Neutrophil (primary cell): ENCODE data around the gene CABLES2.
"Not testable (repeated sequence)": the region's sequence is repeated elsewhere in the genome, so short reads cannot be mapped to it uniquely, and the experiment has no call there.

Source experiments
- H3K27ac ChIP-seq: fragments of 200-600 bp; sonication (generic); 2 replicates; pipeline ENCODE4 v1.5.1; 2016; ENCODE audit warnings: mild to moderate bottlenecking, moderate library complexity
- H3K27me3 ChIP-seq: fragments of 200-600 bp; sonication (generic); 2 replicates; pipeline ENCODE4 v1.6.0; 2016; ENCODE audit warnings: mild to moderate bottlenecking
- H3K36me3 ChIP-seq: fragments of 200-600 bp; sonication (generic); 2 replicates; pipeline ENCODE4 v1.5.1; 2017
- H3K4me1 ChIP-seq, 2 experiments: fragments of 200-600 bp in 1 of 2; sonication (generic) in 1 of 2; 1 replicate in 1 of 2; 2 replicates in 1 of 2; pipeline versions ENCODE4 v1.5.1 to v1.6.1; 2013 to 2016; ENCODE audit warnings: low read depth in 1 of 2, low read length in 1 of 2, mild to moderate bottlenecking in 1 of 2, moderate library complexity in 1 of 2; ENCODE audit not compliant: control insufficient read depth in 1 of 2, insufficient read depth in 1 of 2
- H3K4me3 ChIP-seq, 2 experiments: fragments of 200-600 bp in 1 of 2; sonication (generic) in 1 of 2; 1 replicate in 1 of 2; 2 replicates in 1 of 2; pipeline ENCODE4 v1.5.1; 2013 to 2016; ENCODE audit warnings: low read depth in 1 of 2, low read length in 1 of 2, mild to moderate bottlenecking in 1 of 2, moderate library complexity in 1 of 2
- H3K9me3 ChIP-seq: fragments of 200-600 bp; sonication (generic); 2 replicates; pipeline ENCODE4 v1.5.1; 2016
- CTCF ChIP-seq: fragments of 200-600 bp; sonication (generic); IDR thresholded peaks from 2 replicates; pipeline ENCODE4 v1.5.1; 2016; ENCODE audit warnings: antibody characterized with exemption

CABLES2 gene

GRCh38 chr20:62427172-62428001 lies 20.3 kb upstream of the CABLES2 start, which contains the start of gene RBBP8NL:
RBBP8NL (minus strand) TSS chr20:62427539; CDS start chr20:62419647, 7,892 bp downstream.
- no peak within 1 kb of the TSS for H3K4me3 ChIP-seq
- no peak within 1 kb of the TSS for H3K27ac ChIP-seq
- no peaks in the 10 kb centered on the region for H3K9me3 ChIP-seq
- no peaks in the 10 kb centered on the region for H3K36me3 ChIP-seq
- TF ChIP-seq CTCF: no peak
- H3K27me3 ChIP-seq: peaks cover 42% of the 10 kb centered on the region
- no peaks in the 10 kb centered on the region for H3K4me1 ChIP-seq

- Histone ChIP-seq H3K27ac (no peak overlapping the region), H3K4me3 (no peak overlapping the region), H3K9me3 (no peaks in the 10 kb centered on the region), H3K27me3 (peaks cover 35% of the 10 kb centered on the region), H3K36me3 (no peaks in the 10 kb centered on the region), H3K4me1 (no peaks in the 10 kb centered on the region)
- no peak for TF ChIP-seq CTCF
Measured at GRCh38 chr20:62426699-62427131, 19.6 kb upstream of the CABLES2 start.

GRCh38 chr20:62426059-62426348 lies 18.9 kb upstream of the CABLES2 start:
- not testable (repeated sequence) for H3K36me3 ChIP-seq, H3K27ac ChIP-seq, H3K9me3 ChIP-seq, H3K4me3 ChIP-seq, H3K4me1 ChIP-seq
- H3K27me3 ChIP-seq: peaks cover 34% of the 10 kb centered on the region

GRCh38 chr20:62425281-62426058 lies 18.4 kb upstream of the CABLES2 start:
- H3K27me3 ChIP-seq: peaks cover 34% of the 10 kb centered on the region
- no peak overlapping the region for H3K4me3 ChIP-seq
- H3K9me3 ChIP-seq: no peaks in the 10 kb centered on the region
- no peaks in the 10 kb centered on the region for H3K4me1 ChIP-seq
- no peaks in the 10 kb centered on the region for H3K36me3 ChIP-seq
- no peak for TF ChIP-seq CTCF
- no peak overlapping the region for H3K27ac ChIP-seq

- H3K36me3 ChIP-seq: no peaks in the 10 kb centered on the region
- H3K27ac ChIP-seq: no peak overlapping the region
- no peaks in the 10 kb centered on the region for H3K9me3 ChIP-seq
- TF ChIP-seq CTCF: no peak
- H3K4me1 ChIP-seq: no peaks in the 10 kb centered on the region
- no peak overlapping the region for H3K4me3 ChIP-seq
- peaks cover 34% of the 10 kb centered on the region for H3K27me3 ChIP-seq
Measured at GRCh38 chr20:62424249-62425107, 17.4 kb upstream of the CABLES2 start.
